GM12865 (cell line): ENCODE data around the gene DLX6.

Experiments
- DNase-seq: peaks from one replicate; pipeline ENCODE4 v3.0.0; 2010; ENCODE audit warnings: low read depth
- H3K4me3 ChIP-seq: 2 replicates; pipeline ENCODE4 v1.5.1; 2011; ENCODE audit warnings: mild to moderate bottlenecking, low read depth, low read length, control low read depth
- TF ChIP-seq, protein P1 (sequence below): IDR thresholded peaks from 2 replicates; pipeline ENCODE4 v1.5.1; 2011; ENCODE audit warnings: low read length, control low read depth, low read depth, inconsistent platforms; ENCODE audit not compliant: insufficient read depth; ENCODE audit errors: missing control alignments

Gene DLX6

GRCh38 chr7:97005183-97006054, at the start of gene DLX6:
DLX6 (plus strand) TSS chr7:97005553; CDS start chr7:97005978, 425 bp downstream.
- TF ChIP-seq, protein P1, sequence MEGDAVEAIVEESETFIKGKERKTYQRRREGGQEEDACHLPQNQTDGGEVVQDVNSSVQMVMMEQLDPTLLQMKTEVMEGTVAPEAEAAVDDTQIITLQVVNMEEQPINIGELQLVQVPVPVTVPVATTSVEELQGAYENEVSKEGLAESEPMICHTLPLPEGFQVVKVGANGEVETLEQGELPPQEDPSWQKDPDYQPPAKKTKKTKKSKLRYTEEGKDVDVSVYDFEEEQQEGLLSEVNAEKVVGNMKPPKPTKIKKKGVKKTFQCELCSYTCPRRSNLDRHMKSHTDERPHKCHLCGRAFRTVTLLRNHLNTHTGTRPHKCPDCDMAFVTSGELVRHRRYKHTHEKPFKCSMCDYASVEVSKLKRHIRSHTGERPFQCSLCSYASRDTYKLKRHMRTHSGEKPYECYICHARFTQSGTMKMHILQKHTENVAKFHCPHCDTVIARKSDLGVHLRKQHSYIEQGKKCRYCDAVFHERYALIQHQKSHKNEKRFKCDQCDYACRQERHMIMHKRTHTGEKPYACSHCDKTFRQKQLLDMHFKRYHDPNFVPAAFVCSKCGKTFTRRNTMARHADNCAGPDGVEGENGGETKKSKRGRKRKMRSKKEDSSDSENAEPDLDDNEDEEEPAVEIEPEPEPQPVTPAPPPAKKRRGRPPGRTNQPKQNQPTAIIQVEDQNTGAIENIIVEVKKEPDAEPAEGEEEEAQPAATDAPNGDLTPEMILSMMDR, result no peak
- DNase-seq, result peak; percentile 37
- peak within 1 kb of the TSS; percentile 28; the same call in 1 of the 2 replicates for H3K4me3 ChIP-seq

DNA sequence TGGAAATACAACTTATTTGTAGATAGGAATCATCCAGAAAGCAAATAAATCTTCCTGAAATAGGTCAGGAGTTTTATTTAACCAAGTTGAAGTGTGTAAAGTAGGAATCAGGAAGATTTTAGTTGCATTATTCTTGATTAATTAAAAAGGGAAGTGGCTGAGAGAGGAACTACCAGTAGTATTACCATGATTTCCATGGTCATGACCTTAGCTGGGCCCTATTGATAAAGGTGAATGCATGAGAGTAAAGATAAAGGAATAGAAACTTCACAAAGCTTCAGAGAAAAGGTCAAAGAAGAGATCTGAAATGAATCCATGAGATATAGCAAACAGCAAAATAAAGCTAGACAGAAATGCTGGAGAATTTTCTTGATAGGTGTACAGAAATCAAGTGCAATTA, 46.2 kb upstream of the DLX6 start:
- TF ChIP-seq, protein P1, result no peak
- no peak overlapping the region for H3K4me3 ChIP-seq
- no peak for DNase-seq

DNA sequence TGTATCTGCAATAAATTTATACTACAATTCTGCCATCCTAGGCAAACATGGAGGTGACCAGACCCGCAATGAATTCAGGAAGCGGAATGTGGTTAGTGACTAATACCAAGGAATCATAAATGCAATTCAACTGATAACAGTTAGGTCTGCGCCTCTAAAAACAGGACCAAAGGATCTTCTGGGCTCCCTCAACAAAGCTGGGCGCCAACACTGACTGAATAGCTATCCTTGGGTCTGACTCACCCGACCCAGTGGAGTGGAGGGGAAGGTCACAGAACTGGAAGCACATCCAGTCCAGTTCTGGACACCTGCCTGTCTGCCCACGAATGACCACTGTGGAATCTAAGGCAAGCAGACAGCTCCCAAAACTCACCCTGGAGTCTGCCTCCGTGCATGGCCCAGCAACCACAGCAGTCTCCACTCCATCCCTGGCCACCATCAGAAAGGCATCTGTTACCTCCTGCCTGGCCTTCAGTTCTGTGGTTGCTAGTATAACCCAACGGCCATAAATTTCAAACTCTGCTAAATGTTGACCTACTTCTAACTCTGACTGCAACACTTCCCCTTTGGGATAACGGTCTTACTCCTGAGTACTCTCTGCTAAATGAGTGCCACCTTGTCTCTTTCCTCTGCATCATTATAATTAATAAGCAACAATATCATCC, 43.0 kb upstream of the DLX6 start:
- TF ChIP-seq, protein P1, result no peak
- no peak overlapping the region for H3K4me3 ChIP-seq
- DNase-seq, result no peak

GRCh38 chr7:96968981-96969380, 36.4 kb upstream of the DLX6 start:
- no peak overlapping the region for H3K4me3 ChIP-seq
- no peak for DNase-seq
- TF ChIP-seq, protein P1, result no peak

GRCh38 chr7:96970739-96971138, 34.6 kb upstream of the DLX6 start:
- H3K4me3 ChIP-seq, result no peak overlapping the region
- TF ChIP-seq, protein P1, result no peak
- no peak for DNase-seq

- TF ChIP-seq, protein P1, result no peak
- H3K4me3 ChIP-seq, result no peak overlapping the region
- DNase-seq, result no peak
Observed at GRCh38 chr7:96973986-96974385, 31.4 kb upstream of the DLX6 start.

GRCh38 chr7:96976106-96976505, 29.2 kb upstream of the DLX6 start:
- DNase-seq, result no peak
- TF ChIP-seq, protein P1, result no peak

More at GRCh38 chr7:96976106-96976505, 29.2 kb upstream of the DLX6 start:
- H3K4me3 ChIP-seq, result no peak overlapping the region
